HEK293T (cell line): ENCODE results near the gene COL28A1.

Source experiments
- ELF4 ChIP-seq: fragments of 450-650 bp; IDR thresholded peaks from 2 replicates; pipeline ENCODE4 v1.6.1; 2017; ENCODE audit warnings: antibody characterized with exemption
- FOXA1 ChIP-seq: fragments of 450-650 bp; IDR thresholded peaks from 2 replicates; pipeline ENCODE4 v1.6.1; 2016; ENCODE audit warnings: mild to moderate bottlenecking
- FOXK2 ChIP-seq: fragments of 450-650 bp; IDR thresholded peaks from 2 replicates; pipeline ENCODE4 v1.6.1; 2016; ENCODE audit warnings: mild to moderate bottlenecking
- FOXM1 ChIP-seq: fragments of 450-650 bp; IDR thresholded peaks from 2 replicates; pipeline ENCODE4 v1.6.1; 2017; ENCODE audit warnings: mild to moderate bottlenecking, borderline replicate concordance

DNA sequence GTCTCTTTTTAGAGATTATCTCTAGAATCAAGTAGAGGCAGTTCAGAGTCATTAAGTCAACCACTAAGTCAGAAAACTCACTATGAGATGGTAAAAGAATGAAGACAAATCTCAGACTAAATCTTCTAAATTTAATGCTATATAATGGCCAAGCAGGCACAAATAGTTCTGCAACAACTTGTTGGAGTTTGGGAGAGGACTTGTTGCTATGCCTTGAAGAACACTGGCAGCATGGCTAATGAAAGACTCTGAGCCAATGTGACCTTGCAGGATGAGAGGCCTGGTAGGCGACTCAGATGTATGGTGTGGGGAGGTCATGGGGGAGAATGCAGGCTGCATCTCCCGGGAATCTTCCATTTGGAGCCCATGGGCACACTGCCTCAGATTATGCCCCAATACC, 224.7 kb downstream of the COL28A1 start:
- TF ChIP-seq FOXK2: no peak
- TF ChIP-seq FOXM1: no peak
- TF ChIP-seq ELF4: no peak
- no peak for TF ChIP-seq FOXA1
